GM18868 (cell line): ENCODE measurements around the gene KLF7.

ENCODE experiments used
- ATAC-seq: cut with Tn5 transposase; IDR thresholded peaks from one replicate; pipeline ENCODE4 v1.9.1; 2021; ENCODE audit warnings: mild to moderate bottlenecking, moderate library complexity; ENCODE audit not compliant: unreplicated experiment

Gene KLF7

DNA sequence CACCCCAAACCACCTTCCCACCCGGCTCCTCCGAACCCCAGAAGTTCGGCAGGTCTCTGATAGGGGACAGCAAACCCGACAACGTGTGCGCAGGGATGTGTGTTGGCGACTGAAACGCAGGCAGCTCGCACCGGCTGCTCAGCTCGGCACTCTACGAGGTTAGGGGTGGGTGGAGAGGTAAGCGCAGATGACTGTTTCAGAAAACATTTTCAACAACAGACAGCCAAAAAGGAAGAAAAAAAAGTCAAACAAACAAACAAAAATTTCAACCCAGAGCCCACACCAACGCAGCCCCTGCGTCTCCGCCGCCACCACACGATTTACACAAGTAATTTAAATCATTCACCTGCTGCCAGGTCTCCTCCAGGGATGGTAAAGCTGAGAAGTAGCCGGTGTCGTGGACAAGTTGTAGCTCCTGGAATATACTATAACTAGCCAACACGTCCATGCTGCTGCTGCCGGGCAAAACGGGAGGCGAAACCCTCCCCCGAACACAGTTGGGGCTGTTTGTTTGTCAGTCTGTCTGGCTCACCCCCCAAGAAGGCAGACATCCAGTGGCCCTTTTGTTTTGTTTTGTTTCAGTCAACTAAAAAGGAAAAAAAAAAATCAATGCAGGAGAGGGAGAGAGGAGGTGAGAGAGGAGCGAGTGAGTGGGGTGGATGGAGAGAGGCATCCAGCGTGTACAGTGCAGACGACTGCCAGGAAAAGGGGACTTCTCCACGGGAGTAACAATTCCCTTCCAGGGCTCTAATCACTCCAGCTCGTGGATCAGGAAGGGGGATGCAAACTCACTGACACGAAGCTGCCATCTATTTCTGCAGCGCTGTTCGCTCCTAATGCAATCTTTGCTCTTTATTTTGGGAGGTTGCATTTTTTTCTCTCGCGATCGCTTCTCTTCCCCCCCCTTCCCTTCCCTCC is at the start of gene KLF7:
TSS of gene KLF7 (minus strand) at position 828 of the 918 bp plus-strand sequence. CDS start at position 448, 380 bp downstream.
- ATAC-seq, result peak; percentile 8

DNA sequence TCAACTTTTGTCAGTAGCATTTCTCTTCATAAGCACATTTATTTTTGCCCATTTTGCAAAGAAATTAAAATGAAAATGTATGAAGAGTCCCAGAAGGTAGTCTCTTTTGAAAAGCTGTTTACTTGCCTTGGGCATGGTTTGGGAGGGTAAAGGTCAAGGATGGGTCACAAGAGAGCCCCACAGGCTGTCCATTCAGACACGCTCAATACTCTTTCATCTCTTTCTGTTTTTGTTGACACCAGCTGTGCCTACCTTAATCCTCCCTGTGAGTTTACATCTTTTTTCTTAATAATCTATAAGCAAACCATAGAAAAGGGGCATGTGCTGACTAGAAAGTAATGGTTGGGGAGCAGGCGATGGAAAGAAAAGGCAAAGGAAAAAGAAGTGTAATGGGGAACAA is 49.6 kb upstream of the KLF7 start:
- no peak for ATAC-seq

DNA sequence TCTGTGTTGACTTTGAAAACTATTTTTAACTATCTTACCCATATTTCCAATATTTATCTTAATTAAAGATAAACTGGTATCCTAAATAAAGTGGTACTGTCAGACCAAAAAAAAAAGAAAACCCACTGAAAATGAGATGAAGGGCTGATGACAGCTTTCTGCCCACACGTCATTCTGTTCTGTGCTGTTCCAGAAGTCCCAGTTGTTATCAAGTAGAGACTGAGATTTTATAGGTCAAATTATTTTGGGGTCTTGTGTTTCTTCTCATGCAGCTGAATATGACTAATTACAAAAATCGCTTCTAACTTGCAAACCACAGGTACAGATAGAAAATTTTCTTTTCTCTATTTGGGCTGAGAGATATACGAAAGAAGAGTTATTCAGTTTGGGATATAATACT is 48.7 kb upstream of the KLF7 start:
- no peak for ATAC-seq

DNA sequence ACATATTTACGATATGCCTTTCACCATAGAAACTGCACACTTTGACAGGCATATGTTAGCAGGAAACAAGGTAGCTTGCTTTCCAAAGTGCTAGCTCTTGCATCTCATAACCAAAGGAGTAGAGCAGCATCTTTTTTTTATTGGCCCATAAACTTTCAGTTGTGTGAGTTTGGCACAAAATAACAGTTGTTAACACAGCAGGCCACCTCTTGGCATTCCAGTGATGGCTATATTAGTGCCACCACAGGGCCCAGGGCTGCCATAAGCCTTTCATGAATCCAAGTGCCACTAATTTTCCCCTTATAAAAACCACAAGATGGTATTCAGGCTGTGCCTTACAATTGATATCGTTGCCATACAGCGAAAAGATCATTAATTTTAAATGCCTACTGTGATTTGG is 40.3 kb upstream of the KLF7 start:
- ATAC-seq, result no peak

DNA sequence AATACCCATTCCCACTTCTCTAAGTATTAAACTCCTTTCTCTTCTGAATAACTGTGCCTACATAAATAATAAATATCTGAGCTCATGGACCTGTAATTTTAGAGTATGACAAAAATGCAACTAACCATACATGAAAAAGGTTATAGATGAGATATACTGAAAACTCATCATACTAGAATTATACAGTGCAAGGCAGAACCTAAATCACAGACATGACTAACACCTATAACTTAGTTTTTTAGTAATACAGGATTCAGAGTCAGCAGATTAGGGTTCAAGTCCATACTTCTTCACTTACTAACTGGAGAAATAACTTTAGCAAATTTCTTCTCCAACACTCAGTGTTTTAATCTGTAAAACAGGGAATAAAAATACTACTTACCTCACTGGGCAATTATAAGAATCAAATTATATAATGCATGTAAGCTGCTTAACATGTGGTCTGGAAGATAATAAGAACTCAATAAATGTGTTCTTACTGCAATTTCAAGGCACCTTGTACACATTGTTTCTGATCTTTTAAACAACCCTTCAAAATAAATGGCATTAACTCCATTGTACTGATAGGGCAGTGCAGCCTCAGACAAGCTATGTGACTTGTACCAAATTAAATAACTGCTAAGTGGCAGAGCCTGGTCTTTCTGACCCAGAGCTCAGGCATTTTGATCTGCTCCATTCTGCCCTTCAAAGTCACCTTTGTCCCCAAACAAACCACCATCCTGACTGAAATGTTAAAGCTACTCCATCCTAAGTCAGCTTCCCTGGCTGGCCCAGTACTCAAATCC is 39.6 kb upstream of the KLF7 start:
- ATAC-seq, result no peak

DNA sequence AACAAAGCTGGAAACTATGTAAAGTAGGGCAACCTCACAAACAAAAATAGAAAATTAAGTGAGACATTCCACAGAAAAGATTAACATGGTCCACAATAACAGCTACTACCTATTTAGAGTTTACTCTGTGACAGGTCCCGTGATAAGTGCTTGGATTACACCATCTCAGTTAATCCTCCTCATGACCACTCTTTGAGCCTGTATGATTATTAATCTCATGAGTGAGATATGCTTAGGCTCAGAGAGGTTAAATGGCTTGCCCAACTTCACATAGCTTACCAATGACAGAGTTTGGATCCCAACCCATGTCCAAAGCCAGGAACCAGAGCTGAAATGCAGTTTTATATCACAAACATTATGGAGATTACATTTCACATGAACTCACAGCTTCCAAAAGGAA is 37.3 kb upstream of the KLF7 start:
- ATAC-seq, result no peak

DNA sequence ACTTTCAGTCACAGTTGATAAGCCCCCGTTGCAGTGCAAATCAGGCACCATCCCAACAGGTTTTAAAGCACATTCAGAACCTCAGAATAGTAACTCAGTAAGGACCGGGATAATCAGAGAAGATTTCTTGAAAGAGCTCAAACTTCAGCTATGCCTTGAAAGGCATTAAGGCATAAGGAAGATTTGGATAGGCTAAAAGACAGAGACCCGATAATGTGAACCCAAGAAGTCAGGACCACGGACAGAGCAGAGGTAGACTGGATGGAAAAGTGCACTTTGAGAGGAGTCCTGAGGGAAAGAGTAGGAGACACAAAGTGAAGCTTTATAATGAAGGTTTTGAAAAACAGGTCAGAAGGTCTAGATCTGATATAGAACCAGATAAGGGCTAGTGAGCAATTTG is 36.9 kb upstream of the KLF7 start:
- ATAC-seq, result no peak

DNA sequence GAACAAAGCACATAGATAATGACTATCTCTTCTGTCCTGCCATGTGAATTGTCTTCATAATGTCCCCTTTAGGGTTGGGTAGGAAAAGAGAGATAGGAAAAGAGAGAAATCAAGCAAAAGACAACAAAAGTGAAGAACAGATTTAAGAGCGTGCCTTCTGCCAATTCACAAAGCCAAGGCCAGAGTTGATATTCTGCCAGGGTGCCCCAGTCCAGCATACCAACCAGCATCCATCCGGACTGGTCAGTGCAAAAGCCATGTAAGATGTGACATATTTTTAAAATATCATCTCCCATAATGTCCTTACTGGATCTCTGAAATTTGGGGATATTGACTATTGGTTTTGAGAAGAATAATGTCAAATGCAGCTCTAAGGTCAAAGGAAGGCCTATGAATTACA is 35.7 kb upstream of the KLF7 start:
- ATAC-seq, result no peak

DNA sequence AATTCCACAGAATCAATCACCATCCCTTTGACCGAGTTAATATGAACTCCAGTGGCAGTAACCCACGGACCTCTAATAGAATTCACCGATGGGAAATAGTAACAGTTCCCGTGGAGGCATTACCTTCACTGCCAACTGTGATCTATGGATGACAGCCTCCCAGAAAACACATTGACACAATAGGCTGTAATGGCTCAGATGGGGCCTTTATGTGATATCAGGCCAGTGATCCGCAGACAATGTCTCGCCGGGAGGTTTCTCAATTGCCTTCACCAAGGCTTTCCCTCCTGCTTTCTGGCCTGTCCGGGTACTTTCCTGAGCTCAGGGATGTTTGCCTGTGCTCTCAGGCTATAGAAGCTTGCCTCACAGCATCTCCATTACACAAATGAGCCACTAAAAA is 34.4 kb upstream of the KLF7 start:
- no peak for ATAC-seq

DNA sequence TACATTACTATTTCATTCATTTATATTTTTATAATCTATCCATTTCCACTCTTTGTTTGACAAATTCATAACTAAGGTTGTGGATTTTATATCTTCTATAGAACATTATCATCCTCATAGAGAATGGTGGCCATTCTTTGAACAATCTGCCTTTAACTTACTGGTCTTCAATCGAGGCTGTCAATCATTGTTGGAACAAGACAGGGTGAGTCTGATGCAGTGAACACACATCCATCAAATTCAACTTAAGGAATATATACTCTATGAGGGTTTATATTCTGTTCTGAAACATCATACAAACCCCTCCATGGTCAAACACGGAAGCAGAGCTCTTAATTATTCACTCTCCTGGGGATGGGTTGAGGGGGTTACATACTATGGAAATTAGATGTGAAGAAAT is 28.3 kb upstream of the KLF7 start:
- ATAC-seq, result no peak

DNA sequence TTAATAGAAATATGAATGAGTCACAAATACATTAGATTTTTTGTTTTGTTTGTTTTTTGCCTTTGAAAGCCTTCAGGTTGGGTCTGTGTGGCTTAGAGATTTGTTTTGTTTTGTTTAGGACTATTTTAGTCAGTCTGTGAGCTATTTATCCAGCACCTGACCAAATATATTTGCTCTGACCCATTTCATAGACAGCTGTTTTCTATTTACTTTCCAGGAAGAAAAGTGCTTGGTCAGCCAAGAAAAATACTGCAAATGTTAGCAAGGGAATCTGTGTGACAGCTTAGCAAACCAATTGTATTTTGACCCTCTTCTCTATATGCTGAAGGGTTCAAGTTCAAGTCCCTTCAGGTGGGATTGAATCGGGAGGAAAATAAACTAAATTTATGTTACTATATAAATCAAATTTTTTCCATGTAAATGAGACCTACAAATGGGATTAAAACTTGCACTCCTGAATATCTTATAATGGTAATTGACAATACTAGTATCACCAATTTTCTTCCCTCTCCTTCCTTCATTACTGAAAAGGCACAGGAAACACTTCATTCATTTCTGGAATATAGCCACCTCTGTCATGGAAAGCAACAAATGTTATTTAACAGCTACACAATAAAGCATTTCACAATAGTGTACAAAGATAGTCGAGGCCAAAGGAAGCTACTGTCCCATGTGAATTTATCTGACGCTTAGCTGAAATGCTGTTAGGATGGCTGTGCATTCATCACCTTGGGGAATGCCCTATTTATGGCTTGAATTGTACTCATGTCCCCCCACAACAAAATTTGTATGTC is 23.1 kb upstream of the KLF7 start:
- ATAC-seq, result no peak

DNA sequence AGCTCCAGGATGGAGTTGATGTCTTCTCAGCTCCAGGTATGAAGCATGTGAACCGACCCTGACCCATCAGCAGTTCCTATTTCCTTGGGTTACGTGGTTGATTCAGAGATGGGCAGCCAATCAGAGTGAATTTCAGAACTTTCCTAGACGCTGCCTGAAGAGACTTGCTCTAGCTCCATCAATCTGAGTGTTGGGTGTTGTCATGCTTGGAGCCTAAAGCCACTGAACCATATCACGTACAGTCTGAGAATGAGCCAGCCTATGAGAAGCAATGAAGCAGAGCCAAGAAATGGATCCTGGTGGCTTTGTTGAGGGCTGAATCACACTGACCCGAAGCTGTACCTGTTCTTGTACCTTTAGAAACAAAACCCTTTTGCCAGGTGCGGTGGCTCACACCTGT is 19.6 kb upstream of the KLF7 start:
- no peak for ATAC-seq

DNA sequence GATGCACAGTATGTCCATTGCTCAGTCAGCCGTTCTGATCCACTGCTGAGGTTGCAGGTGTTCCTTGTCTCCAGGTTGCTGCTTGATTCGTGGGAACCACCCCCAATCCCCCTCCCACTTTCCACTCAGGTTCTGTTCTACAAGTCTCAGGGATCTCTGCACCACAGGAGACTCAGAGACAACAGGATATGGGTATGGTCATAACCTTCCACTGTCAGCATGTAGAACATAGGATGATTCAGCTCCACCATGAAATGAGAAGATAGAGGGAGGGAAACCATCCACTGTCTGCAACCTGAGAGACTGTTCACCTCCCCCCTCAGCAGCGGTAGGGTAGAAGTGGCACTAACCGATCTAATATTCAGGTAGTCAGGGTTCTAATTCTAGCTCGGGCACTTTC is 19.0 kb upstream of the KLF7 start:
- ATAC-seq, result no peak

DNA sequence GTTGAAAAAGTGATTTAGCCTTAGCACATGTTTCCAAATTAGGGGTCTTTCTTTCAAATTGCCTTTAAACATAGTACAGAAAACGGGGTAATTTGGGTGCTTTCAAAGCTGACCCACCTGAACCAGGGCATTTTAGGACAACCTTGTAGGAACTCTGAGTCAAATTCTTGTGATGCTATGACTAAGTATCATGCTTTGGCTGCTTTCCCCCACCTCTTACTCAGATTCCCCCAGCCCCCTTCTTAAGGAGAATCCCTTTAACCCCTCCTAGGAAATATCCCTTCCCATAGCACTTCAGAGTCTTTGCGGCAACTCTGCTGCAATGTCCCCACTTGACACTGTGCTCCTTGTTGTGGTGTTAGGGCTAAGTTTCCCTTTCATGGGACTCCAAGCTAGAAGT is 18.6 kb upstream of the KLF7 start:
- ATAC-seq, result no peak

DNA sequence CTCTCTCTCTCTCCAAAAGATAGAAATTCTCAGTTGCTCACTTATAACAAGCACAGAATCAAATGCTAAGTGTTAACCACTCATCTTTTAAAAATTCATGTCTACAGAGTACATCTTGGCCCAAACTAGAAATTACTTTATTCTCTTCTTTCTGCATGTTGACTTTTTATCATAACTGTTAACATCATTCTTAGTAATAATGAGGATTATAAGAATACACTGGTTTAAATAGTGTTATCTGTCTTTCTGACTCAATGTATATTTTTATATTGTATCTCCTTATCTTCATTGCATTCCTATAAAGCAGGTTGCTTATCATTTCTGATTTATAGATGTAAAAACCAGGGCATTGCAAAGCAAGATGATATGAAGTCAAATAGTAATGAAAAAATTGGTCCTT is 17.8 kb upstream of the KLF7 start:
- ATAC-seq, result no peak

DNA sequence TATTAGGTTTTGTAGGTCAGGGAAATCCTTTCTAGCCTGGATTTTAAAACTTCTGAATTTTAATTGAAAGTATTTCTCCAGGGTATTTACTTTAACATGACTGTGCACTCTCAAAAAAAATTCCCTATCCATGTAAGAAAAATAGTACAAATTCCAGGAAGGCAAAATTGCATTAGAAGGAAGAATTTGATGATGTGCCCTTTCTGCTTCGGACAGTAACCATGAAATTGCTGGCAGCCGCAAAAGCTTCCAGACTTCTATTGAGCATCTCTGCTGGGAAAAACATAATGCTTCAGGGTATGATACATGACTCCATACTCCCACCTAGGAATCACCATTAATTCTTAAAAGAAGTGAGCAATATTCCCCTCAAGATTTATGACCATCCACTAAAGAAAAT is 17.2 kb upstream of the KLF7 start:
- no peak for ATAC-seq

DNA sequence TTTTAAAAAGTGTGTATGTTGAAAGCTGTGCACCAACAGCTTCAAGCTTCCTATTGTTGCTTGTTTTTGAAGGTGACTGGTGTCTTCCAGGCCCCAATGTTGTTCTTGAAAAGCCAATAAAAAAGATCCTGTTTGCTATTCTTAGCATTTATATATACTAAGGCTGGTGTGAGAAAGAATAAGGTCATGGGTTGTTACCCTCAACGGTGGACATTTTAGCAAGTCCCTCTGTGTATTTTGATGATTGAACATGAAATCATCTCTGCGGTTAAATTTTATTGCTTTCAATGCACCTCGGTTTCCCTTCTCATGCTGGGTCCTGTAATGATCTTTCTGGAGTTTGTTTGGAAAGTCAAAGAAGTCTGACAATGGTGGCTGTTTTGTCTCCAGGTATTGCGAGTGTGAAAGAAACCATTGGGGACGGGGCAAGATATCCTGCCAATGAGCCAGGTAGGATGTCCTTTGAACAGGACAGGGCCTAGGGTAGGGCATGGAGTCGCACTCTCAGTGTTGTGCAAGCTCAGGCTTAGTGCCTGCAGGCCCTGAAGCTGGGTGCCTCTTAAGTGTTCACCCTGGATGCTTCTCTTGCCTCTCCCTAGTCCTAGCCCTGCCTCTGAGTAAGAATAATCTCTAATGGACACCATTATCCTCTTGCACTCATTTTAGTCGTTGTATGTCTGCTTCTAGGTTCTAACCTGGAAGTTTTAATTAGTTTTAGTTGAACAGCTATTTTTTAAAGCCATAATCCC is 16.0 kb upstream of the KLF7 start:
- no peak for ATAC-seq

DNA sequence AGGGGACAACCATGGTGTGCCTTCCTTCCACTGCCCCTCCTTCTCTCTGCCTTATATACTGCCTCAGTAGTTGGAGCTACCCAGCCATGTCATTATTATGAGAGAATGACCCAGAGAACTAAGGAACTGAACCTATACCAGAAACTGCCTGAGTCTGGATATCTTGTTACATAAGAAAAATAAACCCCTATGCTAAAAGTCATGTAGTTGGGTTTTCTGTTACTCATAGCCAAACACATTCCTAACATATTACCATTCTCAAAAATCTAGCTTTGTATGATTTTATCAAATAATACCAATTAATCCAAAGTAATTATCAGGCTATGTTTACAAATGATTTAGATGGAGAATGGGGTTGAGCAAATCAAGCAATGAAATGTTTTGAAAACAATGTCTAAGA is 15.0 kb upstream of the KLF7 start:
- ATAC-seq, result no peak

DNA sequence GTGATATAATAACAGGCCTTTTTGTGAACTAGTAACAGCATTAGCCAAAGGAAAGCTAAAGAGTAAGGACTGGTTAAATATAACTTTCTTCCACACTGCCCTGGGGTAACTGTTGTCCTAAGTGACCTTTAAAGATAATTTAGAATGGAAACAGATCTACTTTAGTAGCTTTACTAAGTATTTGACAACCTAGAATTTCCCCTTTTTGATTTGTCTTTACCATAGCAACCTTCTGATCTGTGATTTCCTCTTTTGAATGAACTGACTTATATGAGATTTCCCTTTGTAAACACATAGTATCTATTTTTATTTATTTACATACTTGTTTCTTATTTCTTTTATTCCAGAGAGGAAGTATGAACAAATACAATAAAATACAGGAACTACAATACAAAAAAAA is 10.5 kb upstream of the KLF7 start:
- ATAC-seq, result no peak

DNA sequence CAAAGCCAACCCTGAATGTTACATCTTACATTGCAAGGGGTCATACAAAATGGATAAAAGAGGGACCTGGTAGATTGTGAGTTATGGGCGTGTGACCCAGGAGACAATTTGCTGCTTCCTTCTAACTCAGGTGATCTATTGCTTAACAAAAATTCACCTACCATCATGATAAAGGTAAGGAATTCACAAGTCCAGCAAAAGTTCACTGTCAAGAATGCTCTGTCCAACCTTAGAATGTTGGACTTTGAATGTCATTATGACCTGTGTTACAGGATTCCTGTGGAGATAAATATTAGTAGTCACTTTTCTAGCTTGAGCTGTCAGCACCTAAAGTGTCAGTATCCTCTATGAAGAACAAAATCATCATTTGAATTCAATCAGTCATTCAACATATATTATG is 7.9 kb upstream of the KLF7 start:
- no peak for ATAC-seq
